ENCODE measurements around the gene CDK9.
A peak's percentile ranks its signal among the peaks of the same experiment; 100 is the strongest.

Gene CDK9

GRCh38 chr9:127761491-127761956, 24.3 kb upstream of the CDK9 start:
- DNase-seq (ENCODE audit: low read depth in 2 of 2) = no peak

GRCh38 chr9:127762111-127762676, 23.6 kb upstream of the CDK9 start:
- DNase-seq (ENCODE audit: low read depth in 2 of 2) = no peak

GRCh38 chr9:127763918-127764384, 21.9 kb upstream of the CDK9 start:
- no peak for DNase-seq (ENCODE audit: low read depth in 2 of 2)

- DNase-seq (ENCODE audit: low read depth in 2 of 2) = no peak
Observed at GRCh38 chr9:127765418-127765817, 20.4 kb upstream of the CDK9 start.

DNA sequence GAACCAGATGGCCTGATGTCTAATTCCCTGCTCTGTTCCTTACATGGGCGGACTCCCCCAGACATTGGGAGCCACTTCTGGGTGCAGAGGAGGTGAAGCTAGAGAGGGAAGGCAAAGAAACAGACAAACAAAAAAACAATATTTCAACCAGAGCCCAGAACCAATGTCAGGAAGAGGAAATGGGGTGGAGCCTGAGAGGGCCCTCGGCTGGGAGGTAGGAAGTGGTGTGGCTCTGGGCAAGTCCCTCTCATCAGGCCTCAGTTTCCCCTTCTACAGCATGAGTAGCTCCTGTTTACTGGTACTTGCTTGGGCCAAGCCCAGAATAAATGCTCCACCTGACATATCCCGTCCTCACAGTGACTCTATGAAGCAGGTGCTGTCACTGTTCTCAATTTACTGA, 18.4 kb upstream of the CDK9 start:
- DNase-seq (ENCODE audit: low read depth in 2 of 2) = no peak

GRCh38 chr9:127767909-127768331, 17.9 kb upstream of the CDK9 start:
- DNase-seq (ENCODE audit: low read depth in 2 of 2) = no peak

GRCh38 chr9:127768698-127769097, 17.1 kb upstream of the CDK9 start:
- DNase-seq (ENCODE audit: low read depth in 2 of 2) = no peak

DNA sequence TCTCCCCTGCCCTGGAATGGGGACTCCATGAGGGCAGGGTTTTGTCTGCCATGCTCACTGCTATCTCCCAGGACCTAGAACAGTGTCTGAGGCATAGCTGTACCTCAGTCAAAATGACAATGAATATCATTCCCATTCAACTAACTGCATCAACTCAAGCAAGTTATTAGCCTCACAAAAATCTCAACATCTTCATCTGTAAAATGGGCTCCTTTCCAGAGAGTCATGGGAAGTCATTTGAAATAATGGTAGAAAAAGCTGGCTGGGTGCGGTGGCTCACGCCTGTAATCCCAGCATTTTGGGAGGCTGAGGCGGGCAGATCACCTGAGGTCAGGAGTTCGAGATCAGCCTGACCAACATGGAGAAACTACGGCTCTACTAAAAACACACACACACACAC, 16.7 kb upstream of the CDK9 start:
- DNase-seq (ENCODE audit: low read depth in 2 of 2) = no peak

DNA sequence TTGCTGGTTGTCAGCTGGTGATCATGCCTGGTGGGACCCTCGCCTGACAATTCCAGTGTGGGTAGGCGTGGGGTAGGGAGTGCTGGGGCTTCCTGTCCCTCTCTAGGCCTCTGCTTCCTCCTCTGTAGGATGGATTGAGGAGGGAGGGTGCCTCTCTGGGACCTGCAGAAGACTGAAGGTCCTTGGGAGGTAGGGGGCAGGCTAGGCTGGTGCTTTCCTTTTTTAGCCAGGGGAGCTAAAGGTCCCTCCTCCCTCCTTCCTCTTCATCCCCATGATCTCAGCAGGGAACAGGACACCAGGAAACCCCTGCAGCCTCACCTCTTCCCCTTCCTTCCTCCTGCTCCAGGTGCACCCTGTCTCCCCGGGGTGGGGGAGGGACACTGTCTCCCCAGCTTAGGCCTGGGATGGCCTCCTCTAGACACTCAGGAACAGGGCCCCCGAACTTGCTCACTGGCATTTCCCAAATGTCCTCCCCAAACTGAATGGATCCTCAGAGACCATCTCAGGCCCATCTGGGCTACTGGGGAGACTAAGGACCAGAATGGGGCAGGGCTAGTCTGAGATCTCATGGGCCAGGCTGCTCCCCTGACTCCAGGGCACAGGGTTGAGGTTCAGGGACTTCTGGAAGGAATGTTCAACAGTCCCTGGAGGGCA, 15.8 kb upstream of the CDK9 start:
- no peak for DNase-seq (ENCODE audit: low read depth in 2 of 2)

DNA sequence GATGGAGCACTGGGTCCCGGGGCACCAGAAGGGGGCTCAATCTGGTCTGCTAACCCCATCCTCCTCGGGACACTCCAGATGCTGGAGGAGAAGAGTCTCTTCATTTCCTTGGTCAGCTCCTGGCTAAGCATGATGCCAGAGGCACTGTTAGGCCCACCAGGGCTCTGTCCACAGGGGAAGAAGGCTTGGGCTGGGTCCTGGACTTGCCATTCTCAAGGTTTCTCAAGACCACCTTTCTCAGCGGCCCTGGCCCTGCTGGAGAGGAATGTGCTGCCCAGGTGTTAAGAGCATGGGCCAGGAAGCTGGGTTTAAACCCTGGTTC, 15.3 kb upstream of the CDK9 start:
- no peak for DNase-seq (ENCODE audit: low read depth in 2 of 2)

GRCh38 chr9:127770905-127771569, 14.8 kb upstream of the CDK9 start:
- peak; percentile 96 to 97 for DNase-seq (ENCODE audit: low read depth in 2 of 2)

- DNase-seq (ENCODE audit: low read depth in 2 of 2) = no peak
Observed at GRCh38 chr9:127771570-127772189, 14.2 kb upstream of the CDK9 start.

DNA sequence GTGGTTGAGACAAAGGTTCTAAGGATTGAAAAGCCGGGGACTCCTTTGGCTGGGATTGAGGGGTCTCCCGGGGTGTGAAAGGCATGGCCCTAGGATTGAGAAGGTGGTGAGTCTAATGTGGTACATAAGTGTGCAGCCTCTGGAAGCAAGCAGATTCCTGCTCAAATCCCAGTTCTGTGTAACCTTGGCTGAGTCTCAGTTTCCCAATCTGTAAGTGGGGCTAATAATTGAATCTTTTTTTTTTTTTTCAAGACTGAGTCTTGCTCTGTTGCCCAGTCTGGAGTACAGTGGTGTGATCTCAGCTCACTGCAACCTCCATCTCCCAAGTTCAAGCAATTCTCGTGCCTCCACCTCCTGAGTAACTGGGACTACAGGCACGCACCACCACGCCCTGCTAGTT, 13.2 kb upstream of the CDK9 start:
- DNase-seq (ENCODE audit: low read depth in 2 of 2) = no peak

DNA sequence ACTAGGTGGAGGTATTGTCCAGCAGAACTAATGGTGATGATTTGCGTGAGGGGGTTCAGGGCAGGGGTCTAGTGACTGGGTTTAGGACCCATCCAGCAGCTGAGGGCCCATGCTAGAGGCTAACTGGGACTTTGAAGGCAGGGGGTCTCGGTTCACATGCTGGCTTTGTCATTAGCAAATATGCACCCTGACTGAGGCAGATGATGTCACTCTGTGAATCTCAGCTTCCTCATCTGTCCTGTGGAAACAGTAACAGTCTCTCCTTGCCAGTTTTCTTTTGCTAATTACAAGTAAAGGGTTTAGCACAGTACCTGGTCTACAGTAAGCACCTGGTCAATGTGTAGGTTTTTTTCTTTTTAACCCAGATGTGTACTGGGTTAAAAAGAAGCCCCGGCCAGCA, 12.6 kb upstream of the CDK9 start:
- no peak for DNase-seq (ENCODE audit: low read depth in 2 of 2)

GRCh38 chr9:127773981-127774380, 11.9 kb upstream of the CDK9 start:
- DNase-seq (ENCODE audit: low read depth in 2 of 2) = no peak

DNA sequence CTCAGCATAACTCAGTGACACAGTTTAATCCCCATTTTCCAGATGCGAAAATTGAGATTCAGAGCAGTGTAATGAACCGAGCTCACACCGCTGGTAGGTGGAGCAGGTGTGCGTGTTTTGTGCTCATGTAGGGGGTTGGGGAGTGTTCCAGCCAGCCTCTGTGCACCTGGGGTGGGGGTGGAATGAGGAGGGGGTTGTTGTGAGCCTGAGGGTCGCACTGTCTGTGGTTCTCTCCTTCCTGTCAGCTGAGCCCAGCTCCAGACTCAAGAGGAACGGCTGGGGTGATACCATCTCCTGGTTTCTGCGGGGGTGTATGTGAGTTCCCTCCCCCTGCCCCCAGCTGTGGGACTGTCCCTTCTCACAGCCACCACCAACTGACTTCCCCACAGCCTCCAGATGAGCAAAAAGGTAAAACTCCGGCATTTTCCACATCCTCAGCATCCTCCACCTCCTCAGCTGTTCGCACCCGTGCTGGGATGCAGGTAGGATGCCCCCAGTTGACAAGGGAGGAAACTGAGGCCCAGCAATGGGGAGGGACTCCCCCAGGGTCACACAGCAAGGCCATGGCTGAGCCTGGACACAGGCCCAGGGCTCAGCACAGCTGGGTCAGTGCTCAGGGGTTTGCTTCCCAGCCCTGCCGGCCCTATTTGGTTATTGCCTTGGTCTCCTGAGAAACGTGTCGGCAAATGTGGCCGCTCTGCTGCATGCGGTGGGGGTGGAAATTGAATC, 9.5 kb upstream of the CDK9 start:
- DNase-seq (ENCODE audit: low read depth in 2 of 2) = peak in 1 of 2 donors; percentile 61

DNA sequence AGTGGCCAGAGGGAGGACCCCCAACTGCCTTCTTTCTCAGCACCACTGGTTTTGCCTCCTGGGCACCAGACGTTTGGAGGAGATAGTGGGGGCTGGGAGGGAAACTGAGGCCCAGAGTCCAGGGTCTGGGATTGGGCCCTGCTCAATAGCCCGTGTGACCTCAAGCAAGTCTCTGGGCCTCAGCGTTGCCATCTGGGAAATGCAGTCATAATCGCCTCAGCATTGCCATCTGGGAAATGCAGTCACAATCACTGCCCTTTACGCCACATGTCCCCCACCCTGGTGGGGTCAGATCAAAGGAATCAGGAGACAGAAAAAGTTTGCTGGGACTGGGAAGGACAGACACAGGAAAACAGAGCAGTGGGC, 8.9 kb upstream of the CDK9 start:
- no peak for DNase-seq (ENCODE audit: low read depth in 2 of 2)

- no peak for DNase-seq (ENCODE audit: low read depth in 2 of 2)
Observed at GRCh38 chr9:127777368-127777980, 8.4 kb upstream of the CDK9 start.

DNA sequence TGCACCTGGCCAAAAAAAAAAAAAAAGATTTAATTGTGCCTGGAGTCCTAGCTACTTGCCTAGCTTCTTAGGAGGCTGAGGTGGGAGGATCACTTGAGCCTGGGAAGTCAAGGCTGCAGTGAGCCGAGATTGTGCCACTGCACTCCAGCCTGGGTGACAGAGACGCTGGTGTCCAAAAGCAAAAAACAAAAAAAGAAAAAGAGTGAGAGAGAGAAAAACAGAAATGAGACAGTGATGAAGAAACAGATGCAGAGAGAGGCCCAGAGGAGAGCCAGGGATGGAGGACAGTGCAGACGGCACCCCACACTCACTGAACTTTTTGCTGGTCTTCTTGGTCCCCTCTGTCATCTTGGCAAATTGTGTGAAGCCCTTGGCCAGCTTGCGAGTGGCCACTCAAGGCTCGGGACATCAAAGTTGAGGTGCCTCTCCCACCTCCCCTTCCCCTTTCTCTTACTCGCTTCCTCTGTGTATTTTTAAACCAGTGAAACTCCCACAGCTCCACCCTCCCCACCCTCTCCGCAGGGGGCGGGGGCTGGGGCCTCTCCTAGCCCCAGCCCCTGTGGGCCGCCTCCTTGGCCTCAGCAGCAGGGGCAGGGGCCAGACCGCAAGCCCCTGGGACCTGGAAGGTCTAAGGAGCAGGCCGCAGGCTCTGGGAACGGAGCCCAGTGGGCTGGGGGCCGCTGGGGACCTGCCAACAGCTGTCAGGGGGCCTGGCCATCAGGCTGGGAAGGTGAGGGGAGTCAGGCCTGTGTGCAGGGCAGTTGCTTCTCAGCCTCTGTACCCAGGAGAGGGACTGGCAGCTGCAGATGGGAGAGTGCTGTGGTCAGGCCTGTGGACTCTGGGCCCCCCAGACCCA, 7.3 kb upstream of the CDK9 start, which contains the start of gene SH2D3C:
TSS of gene SH2D3C (minus strand) at position 387 of the 856 bp plus-strand sequence. CDS start at position 348, 39 bp downstream.
- DNase-seq (ENCODE audit: low read depth in 2 of 2) = no peak

- peak; percentile 53 to 61 for DNase-seq (ENCODE audit: low read depth in 2 of 2)
Observed at GRCh38 chr9:127779136-127779981, 6.5 kb upstream of the CDK9 start.

All from stimulated activated CD8-positive, alpha-beta memory T cell treated with anti-CD3 and anti-CD28 coated beads, Interleukin-15, amount 100 ng/mL, for 48 hours (primary cell).